Liver (tissue), 9 donors: ENCODE data around the gene ADORA2A. TPM values are rescaled to one million over a fixed set of nuclear protein-coding genes. Genes with fewer than 3 reads are reported as not detected.

Source experiments
- DNase-seq: peaks from one replicate; pipeline ENCODE4 v3.0.0-alpha.2; 2017; ENCODE audit warnings: low spot score
- H3K27ac ChIP-seq, 2 donors: one replicate each; pipeline ENCODE4 v1.7.0; 2013; ENCODE audit warnings: inconsistent platforms in 2 of 2, low read length in 2 of 2, control low read depth in 1 of 2, low read depth in 1 of 2, mild to moderate bottlenecking in 1 of 2
- H3K27me3 ChIP-seq, 4 donors: one replicate each; pipeline versions ENCODE4 v1.6.1 to v1.7.0; 2013; ENCODE audit warnings: low read length in 3 of 4, inconsistent platforms in 1 of 4, mild to moderate bottlenecking in 1 of 4, moderate library complexity in 1 of 4; ENCODE audit not compliant: control insufficient read depth in 4 of 4, insufficient read depth in 4 of 4
- H3K36me3 ChIP-seq, 4 donors: one replicate each; pipeline versions ENCODE4 v1.6.1 to v1.7.0; 2013; ENCODE audit warnings: low read length in 3 of 4, mild to moderate bottlenecking in 3 of 4, low read depth in 1 of 4, moderate library complexity in 1 of 4; ENCODE audit not compliant: control insufficient read depth in 4 of 4, insufficient read depth in 3 of 4
- H3K4me1 ChIP-seq, 4 donors: one replicate each; pipeline versions ENCODE4 v1.6.1 to v1.7.0; 2013; ENCODE audit warnings: low read length in 3 of 4, mild to moderate bottlenecking in 3 of 4, moderate library complexity in 1 of 4; ENCODE audit not compliant: control insufficient read depth in 4 of 4, insufficient read depth in 4 of 4
- H3K4me3 ChIP-seq, 3 donors: one replicate each; pipeline versions ENCODE4 v1.6.1 to v1.7.0; 2013; ENCODE audit warnings: low read length in 3 of 3, control low read depth in 1 of 3, low read depth in 1 of 3, mild to moderate bottlenecking in 1 of 3
- H3K9ac ChIP-seq, 2 donors: one replicate each; pipeline ENCODE4 v1.7.0; 2013; ENCODE audit warnings: low read length in 2 of 2, mild to moderate bottlenecking in 2 of 2, moderate library complexity in 2 of 2, control low read depth in 1 of 2, low read depth in 1 of 2
- H3K9me3 ChIP-seq, 4 donors: one replicate each; pipeline versions ENCODE4 v1.6.1 to v1.7.0; 2013; ENCODE audit warnings: low read length in 3 of 4; ENCODE audit not compliant: control insufficient read depth in 4 of 4
- FOXA1 ChIP-seq: IDR thresholded peaks from 2 replicates; pipeline ENCODE4 v1.6.1; 2016; ENCODE audit warnings: antibody characterized with exemption
- FOXA2 ChIP-seq: IDR thresholded peaks from 2 replicates; pipeline ENCODE4 v1.6.1; 2016; ENCODE audit warnings: antibody characterized with exemption
- GABPA ChIP-seq, 2 donors: IDR thresholded peaks in 1 of 2; conservative IDR thresholded peaks in 1 of 2; 2 replicates each; pipeline ENCODE4 v1.6.1; 2016; ENCODE audit warnings: antibody characterized with exemption in 2 of 2, mild to moderate bottlenecking in 1 of 2, moderate library complexity in 1 of 2
- HNF4A ChIP-seq, 2 donors: conservative IDR thresholded peaks; 2 replicates each; pipeline ENCODE4 v1.6.1; 2016; ENCODE audit warnings: antibody characterized with exemption in 2 of 2, mild to moderate bottlenecking in 2 of 2
- JUND ChIP-seq, 2 donors: IDR thresholded peaks; 2 replicates each; pipeline ENCODE4 v1.6.1; 2016; ENCODE audit warnings: antibody characterized with exemption in 2 of 2
- NR2F2 ChIP-seq: IDR thresholded peaks from 2 replicates; pipeline ENCODE4 v1.6.1; 2016; ENCODE audit warnings: antibody characterized with exemption
- RAD21 ChIP-seq, 2 donors: IDR thresholded peaks; 2 replicates each; pipeline ENCODE4 v1.6.1; 2016; ENCODE audit warnings: antibody characterized with exemption in 2 of 2, mild to moderate bottlenecking in 2 of 2
- RXRA ChIP-seq, 2 donors: IDR thresholded peaks; 2 replicates each; pipeline ENCODE4 v1.6.1; 2017 to 2018; ENCODE audit warnings: antibody characterized with exemption in 2 of 2, mild to moderate bottlenecking in 1 of 2
- TAF1 ChIP-seq: conservative IDR thresholded peaks from 2 replicates; pipeline ENCODE4 v1.6.1; 2016; ENCODE audit warnings: antibody characterized with exemption, mild to moderate bottlenecking
- WGBS: extraction: QIAGEN DNeasy Blood & Tissue Kit; methylation state at CpG from one replicate; pipeline ENCODE4 v1.1.7; 2013; 5-methylcytosine and 5-hydroxymethylcytosine counted together
- polyA plus RNA-seq, 2 donors: library from polyadenylated mRNA; stranded (reverse) in 1 of 2; unstranded in 1 of 2; fragments of 200-250 nt in 1 of 2; fragments of >200 nt in 1 of 2; fragmentation: Nextera tagmentation in 1 of 2; extraction: Ambion mirVana in 1 of 2; gene quantifications; one replicate each; pipeline versions ENCODE4 v1.2.1 to v1.2.3, GENCODE V29; 2013 to 2015
- total RNA-seq, 2 donors: library from RNA; depleted of rRNA; stranded (reverse); fragments of >200 nt; gene quantifications; one replicate each; pipeline ENCODE4 v1.2.3, GENCODE V29; 2014
- TF ChIP-seq, protein P1 (sequence below): IDR thresholded peaks from 2 replicates; pipeline ENCODE4 v1.6.1; 2016; ENCODE audit warnings: antibody characterized with exemption
- TF ChIP-seq, protein P2 (sequence below): IDR thresholded peaks from 2 replicates; pipeline ENCODE4 v1.6.1; 2016; ENCODE audit warnings: antibody characterized with exemption
- TF ChIP-seq, protein P3 (sequence below): fragments of 150-350 bp; IDR thresholded peaks from 2 replicates; pipeline ENCODE4 v1.5.1; 2017; ENCODE audit warnings: improper control_type of control experiment, low read depth, low read length; ENCODE audit not compliant: missing input control
- donor health status: healthy.
- donor health status: healthy.
- donor health status: healthy.
- donor health status: healthy.
- donor health status: healthy.

ADORA2A gene
- total and polyA plus RNA-seq, 4 donors: 3.4 to 5.4 (median 3.9) TPM

DNA sequence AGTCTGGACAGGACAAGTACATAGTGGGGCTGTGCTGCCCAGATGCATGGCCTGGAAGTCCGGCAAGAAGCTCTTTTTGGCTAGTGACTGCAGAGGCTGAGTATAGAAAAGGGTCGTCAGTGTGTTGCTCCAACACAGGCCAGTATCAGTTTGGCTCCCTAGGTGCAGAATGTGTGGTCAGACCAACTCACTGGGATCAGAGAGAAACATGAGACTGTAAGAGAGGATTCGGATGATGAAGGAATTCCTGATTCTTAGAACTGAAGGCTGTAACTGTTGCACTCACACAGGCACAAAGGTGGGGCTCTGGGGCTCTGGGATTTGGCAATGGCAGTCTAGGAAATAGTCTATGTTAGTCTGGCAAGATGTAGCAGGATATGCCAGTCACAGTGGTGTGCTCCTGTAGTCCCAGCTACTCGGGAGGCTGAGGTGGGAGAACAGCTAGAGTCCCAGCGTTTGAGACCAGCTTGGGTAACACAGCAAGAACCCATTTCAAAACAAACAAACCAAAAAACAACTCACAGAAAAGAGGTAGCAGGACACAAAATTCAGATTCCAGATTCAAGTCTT, 56.7 kb downstream of the ADORA2A start (continued):
- TF ChIP-seq, protein P1, sequence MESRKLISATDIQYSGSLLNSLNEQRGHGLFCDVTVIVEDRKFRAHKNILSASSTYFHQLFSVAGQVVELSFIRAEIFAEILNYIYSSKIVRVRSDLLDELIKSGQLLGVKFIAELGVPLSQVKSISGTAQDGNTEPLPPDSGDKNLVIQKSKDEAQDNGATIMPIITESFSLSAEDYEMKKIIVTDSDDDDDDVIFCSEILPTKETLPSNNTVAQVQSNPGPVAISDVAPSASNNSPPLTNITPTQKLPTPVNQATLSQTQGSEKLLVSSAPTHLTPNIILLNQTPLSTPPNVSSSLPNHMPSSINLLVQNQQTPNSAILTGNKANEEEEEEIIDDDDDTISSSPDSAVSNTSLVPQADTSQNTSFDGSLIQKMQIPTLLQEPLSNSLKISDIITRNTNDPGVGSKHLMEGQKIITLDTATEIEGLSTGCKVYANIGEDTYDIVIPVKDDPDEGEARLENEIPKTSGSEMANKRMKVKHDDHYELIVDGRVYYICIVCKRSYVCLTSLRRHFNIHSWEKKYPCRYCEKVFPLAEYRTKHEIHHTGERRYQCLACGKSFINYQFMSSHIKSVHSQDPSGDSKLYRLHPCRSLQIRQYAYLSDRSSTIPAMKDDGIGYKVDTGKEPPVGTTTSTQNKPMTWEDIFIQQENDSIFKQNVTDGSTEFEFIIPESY: no peak
- no peak for TF ChIP-seq NR2F2
- TF ChIP-seq HNF4A (conservative IDR thresholded peaks at IDR 0.05): no peak

DNA sequence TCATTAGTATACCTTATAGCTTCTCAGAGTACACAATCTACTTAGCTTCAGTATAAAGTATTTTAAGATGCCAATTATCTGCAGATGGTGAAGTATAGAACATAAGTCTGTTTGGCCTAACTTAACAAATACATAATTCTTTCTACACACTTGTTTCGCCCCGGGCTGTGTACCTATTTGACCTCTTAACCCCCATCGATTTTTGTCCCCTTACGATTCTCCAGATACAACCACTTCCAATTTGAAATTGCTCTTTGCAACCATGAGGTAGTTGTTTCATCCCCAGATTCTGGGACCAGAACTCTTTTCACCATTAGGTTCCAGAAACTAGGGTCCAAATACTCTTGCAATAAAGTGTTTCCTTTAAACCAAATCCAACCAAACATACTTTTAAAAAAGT, 57.8 kb downstream of the ADORA2A start:
- peaks cover 18 to 72% (median 59%) of the 10 kb centered on the region in 4 donors for H3K4me1 ChIP-seq
- 39% methylated on average over 4 of the region's 4 CpGs for WGBS

DNA sequence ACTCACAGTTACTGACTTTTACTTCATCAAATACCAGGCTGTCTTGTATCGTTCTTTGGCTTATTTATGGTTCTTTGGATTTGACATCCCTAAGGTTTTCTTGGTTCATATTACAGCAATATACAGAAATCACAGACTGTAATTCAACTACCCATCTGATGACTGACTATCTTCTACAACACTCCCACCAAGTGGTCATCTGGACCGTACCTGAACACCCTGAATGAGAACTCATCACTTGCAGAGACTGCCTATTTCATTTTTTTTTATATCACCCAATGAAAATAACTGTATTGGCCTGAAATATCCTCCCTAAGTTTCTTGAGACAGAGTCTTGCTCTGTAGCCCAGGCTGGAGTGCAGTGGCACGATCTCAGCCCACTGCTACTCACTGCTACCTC, 58.2 kb downstream of the ADORA2A start:
- peaks cover 18 to 74% (median 59%) of the 10 kb centered on the region in 4 donors for H3K4me1 ChIP-seq
- no peak for DNase-seq
- WGBS: 59% methylated on average over 3 of the region's 3 CpGs

More for the DNA sequence above, 57.8 kb downstream of the ADORA2A start:
- no peak for DNase-seq
- H3K36me3 ChIP-seq: no peaks in the 10 kb centered on the region
- no peaks in the 10 kb centered on the region for H3K9me3 ChIP-seq
- no peak overlapping the region for H3K4me3 ChIP-seq
- H3K9ac ChIP-seq: peak overlapping the region; percentile 10 to 26
- no peak for TF ChIP-seq RAD21 (IDR thresholded peaks at IDR 0.05)
- TF ChIP-seq NR2F2: peak; percentile 27
- H3K27ac ChIP-seq: peak overlapping the region; percentile 29 to 33
- H3K27me3 ChIP-seq: no peaks in the 10 kb centered on the region

DNA sequence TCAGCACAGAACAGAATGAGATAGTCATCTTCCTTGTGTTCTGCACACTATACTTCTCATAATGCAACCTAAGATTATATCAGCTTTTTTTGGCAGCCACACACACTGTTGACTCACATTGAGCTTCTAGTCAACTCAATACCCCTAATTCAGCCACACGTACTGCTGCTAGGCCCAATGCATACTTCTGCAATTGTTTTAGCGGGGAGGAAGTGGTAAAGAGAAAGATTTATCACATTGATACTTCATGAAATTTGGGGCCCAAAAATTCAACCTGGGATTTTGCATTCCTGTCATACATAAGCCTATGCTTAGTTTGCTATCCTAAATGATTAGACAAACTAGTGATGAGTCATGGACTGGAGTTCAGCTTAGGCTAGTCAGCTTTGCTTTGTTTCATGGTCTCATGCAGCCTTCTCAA, 59.1 kb downstream of the ADORA2A start:
- Histone ChIP-seq H3K9me3 (no peaks in the 10 kb centered on the region), H3K27me3 (no peaks in the 10 kb centered on the region), H3K9ac (no peak overlapping the region), H3K4me3 (no peak overlapping the region), H3K27ac (peak overlapping the region; percentile 37 to 52), H3K36me3 (no peaks in the 10 kb centered on the region), H3K4me1 (peaks cover 18 to 73% (median 55%) of the 10 kb centered on the region in 4 donors)
- WGBS: 67% methylated on average over 2 of the region's 2 CpGs
- no peak for DNase-seq
- TF ChIP-seq NR2F2: no peak
- peak; percentile 38 to 63 for TF ChIP-seq JUND (IDR thresholded peaks at IDR 0.05)

More for the DNA sequence above, 58.2 kb downstream of the ADORA2A start:
- Histone ChIP-seq H3K27me3 (no peaks in the 10 kb centered on the region), H3K9me3 (no peaks in the 10 kb centered on the region), H3K36me3 (no peaks in the 10 kb centered on the region), H3K9ac (peak overlapping the region; percentile 1 to 10), H3K27ac (no peak overlapping the region), H3K4me3 (no peak overlapping the region)
- TF ChIP-seq, protein P2, sequence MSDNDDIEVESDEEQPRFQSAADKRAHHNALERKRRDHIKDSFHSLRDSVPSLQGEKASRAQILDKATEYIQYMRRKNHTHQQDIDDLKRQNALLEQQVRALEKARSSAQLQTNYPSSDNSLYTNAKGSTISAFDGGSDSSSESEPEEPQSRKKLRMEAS: no peak
- TF ChIP-seq FOXA2 (no peak), RXRA (IDR thresholded peaks at IDR 0.05) (no peak), TAF1 (no peak), GABPA (IDR thresholded peaks at IDR 0.05 in 1 of 2, conservative IDR thresholded peaks at IDR 0.05 in 1 of 2) (no peak), RAD21 (IDR thresholded peaks at IDR 0.05) (peak; percentile 70 to 73), HNF4A (conservative IDR thresholded peaks at IDR 0.05) (no peak), FOXA1 (no peak), NR2F2 (no peak)
- TF ChIP-seq, protein P3, sequence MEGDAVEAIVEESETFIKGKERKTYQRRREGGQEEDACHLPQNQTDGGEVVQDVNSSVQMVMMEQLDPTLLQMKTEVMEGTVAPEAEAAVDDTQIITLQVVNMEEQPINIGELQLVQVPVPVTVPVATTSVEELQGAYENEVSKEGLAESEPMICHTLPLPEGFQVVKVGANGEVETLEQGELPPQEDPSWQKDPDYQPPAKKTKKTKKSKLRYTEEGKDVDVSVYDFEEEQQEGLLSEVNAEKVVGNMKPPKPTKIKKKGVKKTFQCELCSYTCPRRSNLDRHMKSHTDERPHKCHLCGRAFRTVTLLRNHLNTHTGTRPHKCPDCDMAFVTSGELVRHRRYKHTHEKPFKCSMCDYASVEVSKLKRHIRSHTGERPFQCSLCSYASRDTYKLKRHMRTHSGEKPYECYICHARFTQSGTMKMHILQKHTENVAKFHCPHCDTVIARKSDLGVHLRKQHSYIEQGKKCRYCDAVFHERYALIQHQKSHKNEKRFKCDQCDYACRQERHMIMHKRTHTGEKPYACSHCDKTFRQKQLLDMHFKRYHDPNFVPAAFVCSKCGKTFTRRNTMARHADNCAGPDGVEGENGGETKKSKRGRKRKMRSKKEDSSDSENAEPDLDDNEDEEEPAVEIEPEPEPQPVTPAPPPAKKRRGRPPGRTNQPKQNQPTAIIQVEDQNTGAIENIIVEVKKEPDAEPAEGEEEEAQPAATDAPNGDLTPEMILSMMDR: peak; percentile 22
